ENCODE measurements around the gene MYO15B.

DNA sequence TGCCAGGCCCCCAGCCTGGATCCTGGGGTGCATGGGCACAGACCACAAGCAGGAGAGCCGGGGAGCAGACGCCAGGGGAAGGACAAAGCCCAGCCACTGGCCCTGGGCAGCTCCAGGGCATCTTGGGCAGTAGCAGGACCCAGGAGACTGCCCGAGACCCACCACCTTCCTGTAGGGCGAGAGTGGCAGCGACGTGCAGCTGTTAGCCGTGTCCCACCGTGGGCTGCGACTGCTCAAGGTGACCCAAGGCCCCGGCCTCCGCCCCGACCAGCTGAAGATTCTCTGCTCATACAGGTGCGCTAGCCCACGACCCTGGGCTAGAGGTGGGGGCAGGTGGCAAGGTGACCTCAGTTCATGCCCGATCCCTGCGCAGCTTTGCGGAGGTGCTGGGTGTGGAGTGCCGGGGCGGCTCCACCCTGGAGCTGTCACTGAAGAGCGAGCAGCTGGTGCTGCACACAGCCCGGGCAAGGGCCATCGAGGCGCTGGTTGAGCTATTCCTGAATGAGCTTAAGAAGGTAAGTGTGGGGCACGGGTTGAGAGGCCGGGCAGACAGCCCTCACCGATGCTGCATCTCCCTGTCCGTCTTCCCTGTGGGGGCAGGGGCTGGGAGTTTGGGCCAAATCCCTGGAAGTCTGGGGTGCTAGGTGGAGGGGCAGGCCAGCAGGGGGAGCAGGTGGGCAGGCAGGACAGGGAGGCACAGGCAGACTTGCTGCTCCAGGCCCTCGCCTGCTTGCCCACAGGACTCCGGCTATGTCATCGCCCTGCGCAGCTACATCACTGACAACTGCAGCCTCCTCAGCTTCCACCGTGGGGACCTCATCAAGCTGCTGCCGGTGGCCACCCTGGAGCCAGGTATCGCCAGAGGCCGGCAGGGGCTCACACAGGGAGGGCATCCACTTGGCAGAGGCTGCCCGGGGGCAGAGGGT, 32.2 kb downstream of the MYO15B start:
- peak; percentile 86 for TF ChIP-seq CTCF (CRISPR knock-in tag; IDR thresholded peaks at IDR 0.05)
- TF ChIP-seq ZFP41 (CRISPR knock-in tag; IDR thresholded peaks at IDR 0.05; ENCODE audit: borderline replicate concordance) = no peak
- TF ChIP-seq ZNF362 (CRISPR knock-in tag; IDR thresholded peaks at IDR 0.05; ENCODE audit: borderline replicate concordance) = no peak
- no peak for TF ChIP-seq FOXJ3 (CRISPR knock-in tag; IDR thresholded peaks at IDR 0.05; ENCODE audit: borderline replicate concordance)
- no peak for TF ChIP-seq CHCHD3 (CRISPR knock-in tag; IDR thresholded peaks at IDR 0.05)
- TF ChIP-seq RFX3 (CRISPR knock-in tag; IDR thresholded peaks at IDR 0.05) = no peak
- no peak for TF ChIP-seq ZFYVE20 (CRISPR knock-in tag; IDR thresholded peaks at IDR 0.05; ENCODE audit: borderline replicate concordance, low read depth)
- no peak for TF ChIP-seq PREB (CRISPR knock-in tag; IDR thresholded peaks at IDR 0.05)
- TF ChIP-seq SMAD1 (CRISPR knock-in tag; IDR thresholded peaks at IDR 0.05; ENCODE audit: borderline replicate concordance, low read depth) = no peak
- TF ChIP-seq XRCC5 (optimal IDR thresholded peaks at IDR 0.05; ENCODE audit: low read length) = peak; percentile 88
- no peak for TF ChIP-seq POLR2A (IDR thresholded peaks at IDR 0.05; ENCODE audit: insufficient read depth in 1 of 2, low read depth in 2 of 2, low read length in 2 of 2)

Measured in HepG2 (cell line).